Endothelial cell of umbilical vein (primary cell): Measurements from ENCODE around the gene BGN. TPM values are rescaled to one million over a fixed set of nuclear protein-coding genes. Genes with fewer than 3 reads are reported as not detected.

ENCODE experiments used
- BruUV-seq: library from RNA; stranded (reverse); fragments of 400-500 nt; replicated peaks from 2 replicates; lab custom pipeline; 2021; lab: Mats Ljungman, UMichigan
- CTCF ChIA-PET: fragments of 300-600, 350-600 bp; sonication (Branson Sonifier 250); formaldehyde crosslinking; loops from one replicate; lab custom pipeline; 2021; ENCODE audit warnings: antibody characterized with exemption, inconsistent platforms; lab: Charles Lee
- POLR2A ChIA-PET: fragments of 300-600, 350-600 bp; sonication (Branson Sonifier 250); formaldehyde crosslinking; loops from one replicate; lab custom pipeline; 2021; ENCODE audit warnings: antibody characterized with exemption, inconsistent platforms; lab: Charles Lee
- DNase-seq: peaks from one replicate; pipeline ENCODE4 v3.0.0-alpha.2; 2011; ENCODE audit warnings: low read depth, low spot score
- FAIRE-seq: peaks from 2 replicates; lab custom pipeline; 2011; peaks lifted over from hg19 to GRCh38; lab: Jason Lieb, UNC
- H2AFZ ChIP-seq: 2 replicates; pipeline ENCODE4 v1.6.0; 2012; ENCODE audit warnings: low read depth, low read length, control low read depth, inconsistent platforms
- H3K27ac ChIP-seq: 2 replicates; pipeline ENCODE4 v1.5.1; 2011; ENCODE audit warnings: low read depth, mild to moderate bottlenecking, control low read depth, low read length, moderate library complexity; ENCODE audit not compliant: insufficient read depth
- H3K27me3 ChIP-seq, 2 experiments: 2 replicates each; pipeline versions ENCODE4 v1.6.0 to v1.6.1; 2011; ENCODE audit warnings: low read length in 2 of 2, mixed read lengths in 1 of 2; ENCODE audit not compliant: control insufficient read depth in 2 of 2, insufficient read depth in 2 of 2
- H3K36me3 ChIP-seq, 2 experiments: 2 replicates in 1 of 2; 3 replicates in 1 of 2; pipeline ENCODE4 v1.5.1; 2011; ENCODE audit warnings: low read length in 2 of 2, mild to moderate bottlenecking in 1 of 2, moderate library complexity in 1 of 2; ENCODE audit not compliant: control insufficient read depth in 2 of 2, insufficient read depth in 2 of 2; ENCODE audit errors: extremely low read depth in 1 of 2
- H3K4me1 ChIP-seq: 3 replicates; pipeline ENCODE4 v1.5.1; 2011; ENCODE audit warnings: mild to moderate bottlenecking, low read length; ENCODE audit not compliant: control insufficient read depth, insufficient read depth; ENCODE audit errors: extremely low read depth
- H3K4me2 ChIP-seq: 2 replicates; pipeline ENCODE4 v1.6.1; 2011; ENCODE audit warnings: low read length, control low read depth, mixed read lengths; ENCODE audit not compliant: insufficient read depth
- H3K4me3 ChIP-seq, 3 experiments: fragments of 200-600 bp in 1 of 3; sonication (generic), shearing (Covaris generic) in 1 of 3; replicated peaks in 1 of 3; 2 replicates each; pipeline ENCODE4 v1.5.1; 2011 to 2016; ENCODE audit warnings: control low read depth in 3 of 3, low read length in 3 of 3, mild to moderate bottlenecking in 2 of 3, inconsistent platforms in 1 of 3, low read depth in 1 of 3, moderate library complexity in 1 of 3; ENCODE audit not compliant: insufficient read depth in 1 of 3
- H3K79me2 ChIP-seq: 2 replicates; pipeline ENCODE4 v1.6.0; 2012; ENCODE audit warnings: low read length, inconsistent platforms; ENCODE audit not compliant: control insufficient read depth, insufficient read depth
- H3K9ac ChIP-seq: replicated peaks from 2 replicates; pipeline ENCODE3; 2011; ENCODE audit warnings: low read length, control low read depth; ENCODE audit not compliant: insufficient read depth; ENCODE audit errors: extremely low read depth
- H3K9me1 ChIP-seq: replicated peaks from 3 replicates; pipeline ENCODE4 v1.6.0; 2011; ENCODE audit warnings: mild to moderate bottlenecking, low read length; ENCODE audit not compliant: control insufficient read depth, insufficient read depth; ENCODE audit errors: extremely low read depth
- H3K9me3 ChIP-seq: replicated peaks from 2 replicates; pipeline ENCODE4 v1.5.1; 2012; ENCODE audit warnings: low read length, inconsistent platforms; ENCODE audit not compliant: control insufficient read depth, insufficient read depth
- H4K20me1 ChIP-seq: replicated peaks from 2 replicates; pipeline ENCODE3; 2011; ENCODE audit warnings: mild to moderate bottlenecking, low read length; ENCODE audit not compliant: control insufficient read depth, insufficient read depth; ENCODE audit errors: extremely low read depth
- GATA2 ChIP-seq: IDR thresholded peaks from 2 replicates; pipeline ENCODE4 v1.7.0; 2011; ENCODE audit warnings: low read depth, mild to moderate bottlenecking, moderate library complexity, mixed read lengths, low read length; ENCODE audit not compliant: insufficient read length, insufficient read depth
- JUN ChIP-seq: IDR thresholded peaks from 2 replicates; pipeline ENCODE4 v1.6.1; 2011; ENCODE audit warnings: borderline replicate concordance, low read depth; ENCODE audit not compliant: insufficient read length, insufficient read depth
- MAX ChIP-seq: IDR thresholded peaks from 2 replicates; pipeline ENCODE4 v1.6.1; 2011; ENCODE audit not compliant: insufficient read depth, insufficient read length
- POLR2AphosphoS5 ChIP-seq: IDR thresholded peaks from 2 replicates; pipeline ENCODE4 v1.6.1; 2012; ENCODE audit warnings: low read depth, mild to moderate bottlenecking, control low read depth, low read length, moderate library complexity; ENCODE audit not compliant: insufficient read depth
- dilution Hi-C: fragments of 300-500 bp; cut with MboI; formaldehyde crosslinking; loops from one replicate; pipeline ENCODE4 v1.15.0; 2019; ENCODE audit warnings: low sequenced_read_pairs; ENCODE audit not compliant: extremely low pct_ligation_motif_present
- intact Hi-C: fragments of 100-400 bp; cut with micrococcal nuclease; formaldehyde crosslinking; loops from one replicate; pipeline ENCODE4 v1.10.0; 2022
- polyA plus RNA-seq, 4 experiments: library from polyadenylated mRNA; depleted of rRNA in 3 of 4; stranded (reverse) in 3 of 4; unstranded in 1 of 4; fragments of >200 nt; gene quantifications; 2 replicates each; pipeline versions ENCODE4 v1.2.1 to v1.2.3, GENCODE V29; 2011 to 2012; ENCODE audit warnings: missing spikeins in 1 of 4
- total RNA-seq: library from RNA; stranded (reverse); gene quantifications from 2 replicates; pipeline ENCODE4 v1.2.3, GENCODE V29; 2021
- TF ChIP-seq, protein P1 (sequence below), 2 donors: IDR thresholded peaks; 1 replicate in 1 of 2; 2 replicates in 1 of 2; pipeline ENCODE4 v1.5.1; 2011; ENCODE audit warnings: low read length in 2 of 2, mild to moderate bottlenecking in 2 of 2, moderate library complexity in 2 of 2, control low read depth in 1 of 2, inconsistent platforms in 1 of 2, low read depth in 1 of 2; ENCODE audit not compliant: insufficient read depth in 1 of 2; ENCODE audit errors: extremely low read depth in 1 of 2

The BGN gene
- total and polyA plus RNA-seq, 2 donors (not counting 3 experiments of a cell fraction or from before 2014, with no cell fraction given), result 479 to 879 TPM

GRCh38 chrX:153460826-153461225, 34.0 kb upstream of the BGN start:
- Histone ChIP-seq H3K27ac (peak overlapping the region; percentile 58), H3K4me1 (peaks cover 5% of the 10 kb centered on the region), H2AFZ (no peak overlapping the region), H3K4me2 (no peak overlapping the region), H4K20me1 (no peaks in the 10 kb centered on the region), H3K9me1 (no peaks in the 10 kb centered on the region), H3K36me3 (peaks cover 0 to 3% of the 10 kb centered on the region in 2 experiments), H3K9me3 (no peaks in the 10 kb centered on the region), H3K27me3 (no peaks in the 10 kb centered on the region), H3K9ac (no peak overlapping the region), H3K4me3 (no peak overlapping the region), H3K79me2 (no peaks in the 10 kb centered on the region)
- intact Hi-C loops, result loop anchor here (1.0 kb wide), 2 partner anchors 46 to 429 kb away; no protein-coding TSS in a partner anchor
- dilution Hi-C loops, result no loop called here
- DNase-seq (peak; percentile 47), FAIRE-seq (peak; percentile 93)
- ChIA-PET CTCF (interaction anchor here (0.5 to 2.9 kb wide), 31 partner anchors 9 to 519 kb away, joined by 3 to 55 read pairs (median 5); partner anchors contain the start of genes BGN, CCNQ, HAUS7 and TREX2), POLR2A (interaction anchor here (1.0 kb wide), 1 partner anchor 50 kb away, joined by 3 read pairs; no protein-coding TSS in a partner anchor)
- BruUV-seq, result no TSS peak
- no peak for TF ChIP-seq POLR2AphosphoS5
- TF ChIP-seq, protein P1, sequence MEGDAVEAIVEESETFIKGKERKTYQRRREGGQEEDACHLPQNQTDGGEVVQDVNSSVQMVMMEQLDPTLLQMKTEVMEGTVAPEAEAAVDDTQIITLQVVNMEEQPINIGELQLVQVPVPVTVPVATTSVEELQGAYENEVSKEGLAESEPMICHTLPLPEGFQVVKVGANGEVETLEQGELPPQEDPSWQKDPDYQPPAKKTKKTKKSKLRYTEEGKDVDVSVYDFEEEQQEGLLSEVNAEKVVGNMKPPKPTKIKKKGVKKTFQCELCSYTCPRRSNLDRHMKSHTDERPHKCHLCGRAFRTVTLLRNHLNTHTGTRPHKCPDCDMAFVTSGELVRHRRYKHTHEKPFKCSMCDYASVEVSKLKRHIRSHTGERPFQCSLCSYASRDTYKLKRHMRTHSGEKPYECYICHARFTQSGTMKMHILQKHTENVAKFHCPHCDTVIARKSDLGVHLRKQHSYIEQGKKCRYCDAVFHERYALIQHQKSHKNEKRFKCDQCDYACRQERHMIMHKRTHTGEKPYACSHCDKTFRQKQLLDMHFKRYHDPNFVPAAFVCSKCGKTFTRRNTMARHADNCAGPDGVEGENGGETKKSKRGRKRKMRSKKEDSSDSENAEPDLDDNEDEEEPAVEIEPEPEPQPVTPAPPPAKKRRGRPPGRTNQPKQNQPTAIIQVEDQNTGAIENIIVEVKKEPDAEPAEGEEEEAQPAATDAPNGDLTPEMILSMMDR (IDR thresholded peaks at IDR 0.05; ENCODE audit: extremely low read depth in 1 of 2, insufficient read depth in 1 of 2, low read depth in 1 of 2, low read length in 2 of 2), result peak; percentile 60 to 65

DNA sequence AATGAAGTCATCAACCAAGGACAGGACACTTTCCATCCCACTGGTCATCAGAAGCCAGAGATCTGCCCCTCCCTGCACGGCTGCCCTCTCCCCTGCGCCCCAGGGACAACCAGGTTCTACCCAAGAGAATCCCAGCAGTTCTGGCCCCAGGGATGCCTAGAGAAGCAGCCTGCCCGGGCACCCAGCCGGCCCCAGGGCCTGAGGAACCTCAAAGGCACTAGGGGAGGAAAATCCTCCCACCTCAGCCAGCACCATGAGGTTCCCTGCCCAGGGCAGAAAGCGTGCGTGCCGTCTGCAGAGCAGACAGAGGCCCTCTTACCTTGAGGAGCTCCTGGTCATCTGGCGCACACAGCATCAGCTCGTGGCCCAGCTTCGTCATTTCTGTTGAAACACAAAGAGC, 32.5 kb upstream of the BGN start:
- Histone ChIP-seq H3K4me3 (no peak overlapping the region), H2AFZ (no peak overlapping the region), H3K4me1 (peaks cover 5% of the 10 kb centered on the region), H3K9ac (no peak overlapping the region), H3K27ac (no peak overlapping the region), H3K9me3 (no peaks in the 10 kb centered on the region), H3K27me3 (no peaks in the 10 kb centered on the region), H3K36me3 (peaks cover 0 to 3% of the 10 kb centered on the region in 2 experiments), H3K79me2 (no peaks in the 10 kb centered on the region), H3K9me1 (no peaks in the 10 kb centered on the region), H3K4me2 (no peak overlapping the region), H4K20me1 (no peaks in the 10 kb centered on the region)
- ChIA-PET CTCF (no interaction called here), POLR2A (no interaction called here)
- dilution Hi-C loops, result no loop called here
- no peak for TF ChIP-seq GATA2
- TF ChIP-seq JUN, result no peak
- TF ChIP-seq MAX, result no peak
- intact Hi-C loops, result no loop called here
- DNase-seq (no peak), FAIRE-seq (no peak)
- no TSS peak for BruUV-seq
